ENCODE results near the gene HCRT.

DNA sequence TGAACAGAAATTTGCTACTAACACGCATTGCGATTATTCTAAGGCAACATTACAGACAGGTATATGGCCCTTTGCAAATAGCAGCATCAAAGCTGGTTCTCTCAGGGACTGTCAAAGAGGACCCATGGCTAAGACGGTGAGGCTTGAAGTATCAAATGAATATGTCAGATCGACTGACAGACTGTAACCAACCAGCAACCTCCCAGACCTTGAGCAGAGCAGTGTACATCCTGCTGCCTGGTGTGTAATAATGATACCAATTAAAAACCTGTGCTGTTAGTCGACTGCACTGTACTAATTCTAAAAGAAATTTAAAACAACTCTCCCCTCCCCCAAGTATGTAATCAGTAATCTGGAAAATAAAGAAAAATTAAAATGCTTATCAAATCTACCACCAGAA lies 45.0 kb upstream of the HCRT start:
- TF ChIP-seq, protein P1, sequence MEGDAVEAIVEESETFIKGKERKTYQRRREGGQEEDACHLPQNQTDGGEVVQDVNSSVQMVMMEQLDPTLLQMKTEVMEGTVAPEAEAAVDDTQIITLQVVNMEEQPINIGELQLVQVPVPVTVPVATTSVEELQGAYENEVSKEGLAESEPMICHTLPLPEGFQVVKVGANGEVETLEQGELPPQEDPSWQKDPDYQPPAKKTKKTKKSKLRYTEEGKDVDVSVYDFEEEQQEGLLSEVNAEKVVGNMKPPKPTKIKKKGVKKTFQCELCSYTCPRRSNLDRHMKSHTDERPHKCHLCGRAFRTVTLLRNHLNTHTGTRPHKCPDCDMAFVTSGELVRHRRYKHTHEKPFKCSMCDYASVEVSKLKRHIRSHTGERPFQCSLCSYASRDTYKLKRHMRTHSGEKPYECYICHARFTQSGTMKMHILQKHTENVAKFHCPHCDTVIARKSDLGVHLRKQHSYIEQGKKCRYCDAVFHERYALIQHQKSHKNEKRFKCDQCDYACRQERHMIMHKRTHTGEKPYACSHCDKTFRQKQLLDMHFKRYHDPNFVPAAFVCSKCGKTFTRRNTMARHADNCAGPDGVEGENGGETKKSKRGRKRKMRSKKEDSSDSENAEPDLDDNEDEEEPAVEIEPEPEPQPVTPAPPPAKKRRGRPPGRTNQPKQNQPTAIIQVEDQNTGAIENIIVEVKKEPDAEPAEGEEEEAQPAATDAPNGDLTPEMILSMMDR (IDR thresholded peaks at IDR 0.05; ENCODE audit: poor library complexity, severe bottlenecking): no peak
- TF ChIP-seq EP300 (conservative IDR thresholded peaks at IDR 0.05; ENCODE audit: poor library complexity, severe bottlenecking): no peak

Data from neural cell (in vitro differentiated cells).